Esophagus muscularis mucosa (tissue), 4 donors: ENCODE data around the gene PCIF1. TPM values are rescaled to one million over a fixed set of nuclear protein-coding genes. Genes with fewer than 3 reads are reported as not detected.
A peak's percentile ranks its signal among the peaks of the same experiment; 100 is the strongest.

Source experiments
- DNase-seq: peaks from one replicate; pipeline ENCODE4 v3.0.0-alpha.2; 2017; ENCODE audit errors: extremely low spot score
- H3K27ac ChIP-seq, 4 donors: fragments of 200-600 bp; sonication (generic); replicated peaks in 1 of 4; 1 replicate in 3 of 4; 2 replicates in 1 of 4; pipeline ENCODE4 v1.5.1; 2016 to 2019; ENCODE audit warnings: mild to moderate bottlenecking in 1 of 4
- H3K27me3 ChIP-seq, 4 donors: fragments of 200-600 bp; sonication (generic); one replicate each; pipeline versions ENCODE4 v1.5.1 to v1.6.0; 2016 to 2019
- H3K36me3 ChIP-seq, 4 donors: fragments of 200-600 bp; sonication (generic); one replicate each; pipeline ENCODE4 v1.5.1; 2016 to 2019
- H3K4me1 ChIP-seq, 4 donors: fragments of 200-600 bp; sonication (generic); one replicate each; pipeline ENCODE4 v1.5.1; 2016 to 2019
- H3K4me3 ChIP-seq, 4 donors: fragments of 200-600 bp; sonication (generic); 1 replicate in 2 of 4; 2 replicates in 2 of 4; pipeline ENCODE4 v1.5.1; 2016 to 2019; ENCODE audit warnings: mild to moderate bottlenecking in 4 of 4, moderate library complexity in 1 of 4
- H3K9me3 ChIP-seq, 4 donors: fragments of 200-600 bp; sonication (generic); 1 replicate in 3 of 4; 2 replicates in 1 of 4; pipeline ENCODE4 v1.5.1; 2016 to 2019
- EP300 ChIP-seq: sonication (generic); formaldehyde crosslinking; IDR thresholded peaks from one replicate; pipeline ENCODE4 v1.6.1; 2017; ENCODE audit warnings: antibody characterized with exemption
- POLR2A ChIP-seq: fragments of 450-650 bp; IDR thresholded peaks from one replicate; pipeline ENCODE4 v1.6.1; 2017; ENCODE audit warnings: antibody characterized with exemption, moderate library complexity, mild to moderate bottlenecking, low read depth
- POLR2AphosphoS5 ChIP-seq, 2 donors: sonication (generic); formaldehyde crosslinking; IDR thresholded peaks; one replicate each; pipeline ENCODE4 v1.6.1; 2017; ENCODE audit warnings: antibody characterized with exemption in 2 of 2
- WGBS: methylation state at CpG from one replicate; pipeline ENCODE4 v1.1.5; 2018; 5-methylcytosine and 5-hydroxymethylcytosine counted together
- intact Hi-C: fragments of 100-400 bp; cut with DNase I; formaldehyde crosslinking; loops from one replicate; pipeline ENCODE4 v1.15.1; 2023
- total RNA-seq, 4 donors: library from RNA; depleted of rRNA; stranded (reverse); fragments of >200 nt; gene quantifications; one replicate each; pipeline versions ENCODE4 v1.1.0 to v1.2.1, GENCODE V29; 2016
- TF ChIP-seq, protein P1 (sequence below), 3 experiments: fragments of 200-600 bp in 2 of 3; fragments of 450-650 bp in 1 of 3; sonication (generic) in 2 of 3; IDR thresholded peaks; one replicate each; pipeline ENCODE4 v1.5.1; 2017 to 2019; ENCODE audit warnings: antibody characterized with exemption in 3 of 3, mild to moderate bottlenecking in 2 of 3, moderate library complexity in 1 of 3

PCIF1 gene
- total RNA-seq, 4 donors from 2014 or later, result 35.3 to 51.2 (median 37.2) TPM

DNA sequence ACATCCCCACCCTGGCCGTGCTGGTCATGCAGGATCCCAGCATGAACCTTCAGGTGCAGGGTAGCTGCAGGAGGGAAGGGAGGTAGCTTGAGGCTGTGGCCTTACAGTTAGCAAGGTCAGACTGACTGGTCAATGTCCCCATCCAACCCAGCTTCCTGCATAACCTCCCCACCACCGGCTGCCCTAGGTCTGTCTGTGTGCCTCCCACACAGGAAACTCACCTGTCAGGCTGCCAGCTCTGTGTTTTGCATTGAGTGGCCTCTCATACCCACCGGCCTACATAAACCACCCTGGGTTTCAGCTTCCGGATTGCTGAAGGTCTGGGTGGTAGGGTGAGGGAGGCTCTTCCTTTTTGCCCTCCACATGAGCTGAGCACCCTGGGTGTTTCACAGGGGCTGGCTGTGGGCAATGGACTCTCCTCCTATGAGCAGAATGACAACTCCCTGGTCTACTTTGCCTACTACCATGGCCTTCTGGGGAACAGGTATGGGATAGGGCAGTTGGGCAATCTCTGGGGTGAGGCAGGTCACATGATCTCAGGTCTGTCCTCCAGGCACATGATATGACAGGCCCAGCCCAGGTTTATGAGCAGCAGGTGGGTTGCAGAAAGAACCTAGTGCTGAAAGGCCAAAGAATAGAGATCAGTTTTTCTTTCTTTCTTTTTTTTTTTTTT is 41.5 kb upstream of the PCIF1 start:
- TF ChIP-seq EP300, result no peak
- no peak for TF ChIP-seq POLR2AphosphoS5 (IDR thresholded peaks at IDR 0.05)
- no peak for TF ChIP-seq POLR2A
- TF ChIP-seq, protein P1, sequence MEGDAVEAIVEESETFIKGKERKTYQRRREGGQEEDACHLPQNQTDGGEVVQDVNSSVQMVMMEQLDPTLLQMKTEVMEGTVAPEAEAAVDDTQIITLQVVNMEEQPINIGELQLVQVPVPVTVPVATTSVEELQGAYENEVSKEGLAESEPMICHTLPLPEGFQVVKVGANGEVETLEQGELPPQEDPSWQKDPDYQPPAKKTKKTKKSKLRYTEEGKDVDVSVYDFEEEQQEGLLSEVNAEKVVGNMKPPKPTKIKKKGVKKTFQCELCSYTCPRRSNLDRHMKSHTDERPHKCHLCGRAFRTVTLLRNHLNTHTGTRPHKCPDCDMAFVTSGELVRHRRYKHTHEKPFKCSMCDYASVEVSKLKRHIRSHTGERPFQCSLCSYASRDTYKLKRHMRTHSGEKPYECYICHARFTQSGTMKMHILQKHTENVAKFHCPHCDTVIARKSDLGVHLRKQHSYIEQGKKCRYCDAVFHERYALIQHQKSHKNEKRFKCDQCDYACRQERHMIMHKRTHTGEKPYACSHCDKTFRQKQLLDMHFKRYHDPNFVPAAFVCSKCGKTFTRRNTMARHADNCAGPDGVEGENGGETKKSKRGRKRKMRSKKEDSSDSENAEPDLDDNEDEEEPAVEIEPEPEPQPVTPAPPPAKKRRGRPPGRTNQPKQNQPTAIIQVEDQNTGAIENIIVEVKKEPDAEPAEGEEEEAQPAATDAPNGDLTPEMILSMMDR (IDR thresholded peaks at IDR 0.05), result no peak
- H3K9me3 ChIP-seq, result no peaks in the 10 kb centered on the region
- H3K4me1 ChIP-seq, result peaks cover 24 to 42% (median 34%) of the 10 kb centered on the region in 4 donors
- no peak overlapping the region for H3K4me3 ChIP-seq
- DNase-seq, result no peak
- H3K36me3 ChIP-seq, result peaks cover 17 to 62% (median 58%) of the 10 kb centered on the region in 4 donors
- H3K27ac ChIP-seq, result no peak overlapping the region
- H3K27me3 ChIP-seq, result no peaks in the 10 kb centered on the region
- 69% methylated on average over 4 of the region's 4 CpGs for WGBS
- intact Hi-C loops, result loop anchor here (5.0 kb wide), 1 partner anchor 79 kb away; the partner anchor contains the start of gene ZNF335

DNA sequence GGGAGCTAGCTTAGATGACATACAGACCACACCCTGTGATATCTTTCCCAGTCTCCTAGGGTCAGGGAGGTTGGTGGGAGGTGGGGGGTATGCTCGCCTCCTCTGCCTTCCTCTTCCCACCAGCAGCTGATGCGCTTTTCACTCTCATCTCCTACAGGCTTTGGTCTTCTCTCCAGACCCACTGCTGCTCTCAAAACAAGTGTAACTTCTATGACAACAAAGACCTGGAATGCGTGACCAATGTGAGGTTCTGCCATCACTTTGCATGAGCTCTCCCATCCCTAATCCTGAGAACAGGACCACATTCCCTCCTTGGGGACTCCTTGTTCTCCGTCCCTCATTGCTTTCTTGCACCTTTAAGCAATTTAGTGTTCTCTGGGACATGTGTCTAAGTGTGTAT is 40.7 kb upstream of the PCIF1 start:
- TF ChIP-seq, protein P1 (IDR thresholded peaks at IDR 0.05), result no peak
- no peak for TF ChIP-seq POLR2AphosphoS5 (IDR thresholded peaks at IDR 0.05)
- TF ChIP-seq POLR2A, result no peak
- no peak for TF ChIP-seq EP300
- no peak for DNase-seq
- Histone ChIP-seq H3K27ac (no peak overlapping the region), H3K27me3 (no peaks in the 10 kb centered on the region), H3K9me3 (no peaks in the 10 kb centered on the region), H3K4me1 (peaks cover 23 to 38% (median 31%) of the 10 kb centered on the region in 4 donors), H3K36me3 (peaks cover 23 to 66% (median 64%) of the 10 kb centered on the region in 4 donors), H3K4me3 (no peak overlapping the region)
- intact Hi-C loops, result loop anchor here (5.0 kb wide), 1 partner anchor 78 kb away; the partner anchor contains the start of gene ZNF335
- 90% methylated on average over 4 of the region's 4 CpGs for WGBS

GRCh38 chr20:45894797-45895196 is 39.7 kb upstream of the PCIF1 start:
- Histone ChIP-seq H3K27me3 (no peaks in the 10 kb centered on the region), H3K4me3 (no peak overlapping the region), H3K4me1 (peaks cover 15 to 28% (median 22%) of the 10 kb centered on the region in 4 donors), H3K27ac (no peak overlapping the region), H3K9me3 (no peaks in the 10 kb centered on the region), H3K36me3 (peaks cover 23 to 76% (median 72%) of the 10 kb centered on the region in 4 donors)
- 81% methylated on average over 3 of the region's 12 CpGs for WGBS
- DNase-seq, result no peak
- intact Hi-C loops, result loop anchor here (5.0 kb wide), 1 partner anchor 78 kb away; the partner anchor contains the start of gene ZNF335
- TF ChIP-seq, protein P1 (IDR thresholded peaks at IDR 0.05), result no peak
- TF ChIP-seq EP300, result no peak
- no peak for TF ChIP-seq POLR2AphosphoS5 (IDR thresholded peaks at IDR 0.05)
- TF ChIP-seq POLR2A, result no peak

DNA sequence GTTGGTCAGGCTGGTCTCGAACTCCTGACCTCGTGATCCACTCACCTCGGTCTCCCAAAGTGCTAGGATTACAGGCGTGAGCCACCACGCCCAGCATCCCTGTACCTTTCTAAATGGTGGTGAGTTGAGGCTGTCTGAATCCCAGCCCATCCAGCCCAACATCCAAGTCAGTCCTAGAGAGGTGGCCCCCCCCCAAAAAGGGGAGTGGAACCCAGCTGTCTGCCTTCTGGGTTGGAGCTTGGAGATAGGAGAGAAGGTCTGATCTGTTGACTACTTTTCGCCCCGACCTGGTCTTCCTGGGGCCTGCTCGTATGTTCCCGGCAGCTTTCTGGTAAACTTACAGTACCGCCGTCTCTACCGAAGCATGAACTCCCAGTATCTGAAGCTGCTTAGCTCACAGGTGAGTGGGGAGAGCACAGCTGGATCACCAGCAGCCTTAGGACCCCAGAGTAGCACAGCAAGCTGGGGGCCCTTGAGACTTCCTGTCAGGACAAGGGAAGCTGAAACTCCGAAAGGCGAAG is 37.8 kb upstream of the PCIF1 start:
- Histone ChIP-seq H3K4me3 (no peak overlapping the region), H3K27me3 (no peaks in the 10 kb centered on the region), H3K27ac (no peak overlapping the region), H3K36me3 (peaks cover 23 to 92% (median 89%) of the 10 kb centered on the region in 4 donors), H3K9me3 (no peaks in the 10 kb centered on the region), H3K4me1 (peaks cover 7 to 18% (median 13%) of the 10 kb centered on the region in 4 donors)
- TF ChIP-seq EP300 (no peak), POLR2AphosphoS5 (IDR thresholded peaks at IDR 0.05) (peak in 1 of 2 donors; percentile 6)
- 92% methylated on average over 14 of the region's 14 CpGs for WGBS
- DNase-seq, result no peak
- intact Hi-C loops, result no loop called here

DNA sequence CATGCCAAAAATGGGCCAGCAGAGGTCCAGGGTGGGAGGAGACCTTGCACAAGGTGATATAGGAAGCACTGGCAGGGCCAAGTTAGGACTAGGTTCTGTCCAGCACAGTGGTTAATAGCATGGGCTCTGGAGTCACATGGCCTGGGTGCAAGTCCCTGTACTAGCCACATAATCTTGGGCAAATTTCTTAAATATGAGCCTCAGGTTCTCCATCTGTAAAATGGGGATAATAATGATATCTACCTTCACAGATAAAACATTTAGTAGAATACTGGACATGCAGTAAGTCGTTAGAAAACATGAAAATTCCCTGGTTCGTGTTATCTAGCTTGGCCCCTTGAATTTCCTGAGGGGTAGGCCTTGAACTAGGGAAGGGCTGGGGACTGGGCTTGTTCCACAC is 37.2 kb upstream of the PCIF1 start:
- Histone ChIP-seq H3K9me3 (no peaks in the 10 kb centered on the region), H3K27ac (no peak overlapping the region), H3K36me3 (peaks cover 23 to 98% (median 94%) of the 10 kb centered on the region in 4 donors), H3K4me1 (peaks cover 1 to 13% (median 7%) of the 10 kb centered on the region in 4 donors), H3K27me3 (no peaks in the 10 kb centered on the region), H3K4me3 (no peak overlapping the region)
- no peak for DNase-seq
- intact Hi-C loops, result no loop called here
- 79% methylated on average over 2 of the region's 2 CpGs for WGBS
- TF ChIP-seq, protein P1 (IDR thresholded peaks at IDR 0.05), result no peak
- TF ChIP-seq POLR2A (no peak), EP300 (no peak), POLR2AphosphoS5 (IDR thresholded peaks at IDR 0.05) (no peak)
